IMR-90 (cell line): ENCODE data around the gene RNU1-3. TPM values are rescaled to one million over a fixed set of nuclear protein-coding genes. Genes with fewer than 3 reads are reported as not detected.
"Not testable (repeated sequence)": the region's sequence is repeated elsewhere in the genome, so short reads cannot be mapped to it uniquely, and the experiment has no call there.

ENCODE experiments used
- ATAC-seq: fragments of 200-7000 bp; cut with Tn5 transposase; 2 replicates; pipeline ENCODE4 v1.9.1; 2020; ENCODE audit warnings: low read depth, mild to moderate bottlenecking, moderate library complexity
- BruUV-seq: library from RNA; stranded (reverse); fragments of 400-500 nt; replicated peaks from 2 replicates; lab custom pipeline; 2021; lab: Mats Ljungman, UMichigan
- CTCF ChIA-PET: fragments of 300-600 bp; formaldehyde crosslinking; extraction: SDS; loops from one replicate; lab custom pipeline; 2021; ENCODE audit warnings: antibody characterized with exemption; lab: Yijun Ruan, JAX
- POLR2A ChIA-PET: fragments of 300-600 bp; sonication (Branson Sonifier 250); formaldehyde crosslinking; loops from one replicate; lab custom pipeline; 2022; ENCODE audit warnings: antibody characterized with exemption; ENCODE audit not compliant: unreplicated experiment; lab: Charles Lee
- DNase-seq: peaks from one replicate; pipeline ENCODE4 v3.0.0; 2013
- H2AFZ ChIP-seq: replicated peaks from 2 replicates; pipeline ENCODE3; 2013; ENCODE audit warnings: low read length, mild to moderate bottlenecking; ENCODE audit not compliant: poor library complexity
- H2AK5ac ChIP-seq: 2 replicates; pipeline ENCODE4 v1.6.1; 2013; ENCODE audit warnings: low read depth, low read length, inconsistent platforms
- H2AK9ac ChIP-seq: replicated peaks from 2 replicates; pipeline ENCODE3; 2013; ENCODE audit warnings: mild to moderate bottlenecking, low read depth, low read length, moderate library complexity; ENCODE audit not compliant: poor library complexity
- H2BK120ac ChIP-seq: 2 replicates; pipeline ENCODE4 v1.6.1; 2013; ENCODE audit warnings: low read depth, low read length, inconsistent platforms
- H2BK15ac ChIP-seq: 3 replicates; pipeline ENCODE4 v1.6.1; 2013; ENCODE audit warnings: low read depth, low read length, inconsistent platforms
- H2BK20ac ChIP-seq: 2 replicates; pipeline ENCODE4 v1.6.1; 2013; ENCODE audit warnings: low read depth, mild to moderate bottlenecking, inconsistent platforms, low read length, moderate library complexity
- H2BK5ac ChIP-seq: 2 replicates; pipeline ENCODE4 v1.6.1; 2013; ENCODE audit warnings: mild to moderate bottlenecking, low read depth, low read length, inconsistent platforms; ENCODE audit not compliant: poor library complexity, severe bottlenecking
- H3K14ac ChIP-seq: replicated peaks from 2 replicates; pipeline ENCODE4 v1.6.1; 2013; ENCODE audit warnings: low read depth, low read length, inconsistent platforms
- H3K18ac ChIP-seq: 2 replicates; pipeline ENCODE4 v1.6.1; 2013; ENCODE audit warnings: low read depth, low read length, control low read depth
- H3K23ac ChIP-seq: 2 replicates; pipeline ENCODE4 v1.6.1; 2013; ENCODE audit warnings: low read depth, low read length, inconsistent platforms
- H3K27ac ChIP-seq: 2 replicates; pipeline ENCODE4 v1.5.1; 2013; ENCODE audit warnings: mild to moderate bottlenecking, control low read depth, low read length; ENCODE audit not compliant: insufficient read depth
- H3K27me3 ChIP-seq: 2 replicates; pipeline ENCODE4 v1.6.1; 2013; ENCODE audit warnings: low read length; ENCODE audit not compliant: control insufficient read depth, insufficient read depth
- H3K36me3 ChIP-seq: 2 replicates; pipeline ENCODE4 v1.6.1; 2013; ENCODE audit warnings: low read length, mixed read lengths; ENCODE audit not compliant: control insufficient read depth, insufficient read depth
- H3K4ac ChIP-seq: 2 replicates; pipeline ENCODE4 v1.6.1; 2013; ENCODE audit warnings: low read depth, low read length, inconsistent platforms
- H3K4me1 ChIP-seq: 2 replicates; pipeline ENCODE4 v1.6.1; 2013; ENCODE audit warnings: low read length, mixed read lengths; ENCODE audit not compliant: control insufficient read depth, insufficient read depth
- H3K4me2 ChIP-seq: 2 replicates; pipeline ENCODE4 v1.6.1; 2013; ENCODE audit warnings: low read depth, mild to moderate bottlenecking, control low read depth, low read length, moderate library complexity
- H3K4me3 ChIP-seq: 2 replicates; pipeline ENCODE4 v1.5.1; 2013; ENCODE audit warnings: low read depth, mild to moderate bottlenecking, control low read depth, low read length, moderate library complexity; ENCODE audit not compliant: insufficient read depth
- H3K56ac ChIP-seq: 2 replicates; pipeline ENCODE4 v1.6.1; 2013; ENCODE audit warnings: low read length, inconsistent platforms; ENCODE audit not compliant: insufficient read depth; ENCODE audit errors: extremely low read depth
- H3K79me1 ChIP-seq, 2 experiments: 2 replicates each; pipeline ENCODE4 v1.6.1; 2013; ENCODE audit warnings: low read length in 2 of 2, inconsistent platforms in 1 of 2, low read depth in 1 of 2
- H3K9ac ChIP-seq: 2 replicates; pipeline ENCODE4 v1.6.1; 2013; ENCODE audit warnings: low read depth, low read length, control low read depth
- H3K9me1 ChIP-seq: 2 replicates; pipeline ENCODE4 v1.6.1; 2013; ENCODE audit warnings: low read length, inconsistent platforms; ENCODE audit not compliant: insufficient read depth
- H3K9me3 ChIP-seq: 2 replicates; pipeline ENCODE4 v1.6.1; 2013; ENCODE audit warnings: low read length; ENCODE audit not compliant: control insufficient read depth, insufficient read depth
- H4K20me1 ChIP-seq: 2 replicates; pipeline ENCODE4 v1.6.1; 2013; ENCODE audit warnings: low read length, inconsistent platforms; ENCODE audit not compliant: insufficient read depth
- H4K5ac ChIP-seq: 2 replicates; pipeline ENCODE4 v1.6.1; 2013; ENCODE audit warnings: mild to moderate bottlenecking, low read depth, low read length, control low read depth
- H4K8ac ChIP-seq, 2 experiments: 2 replicates each; pipeline ENCODE4 v1.6.1; 2013; ENCODE audit warnings: low read depth in 2 of 2, low read length in 2 of 2, control low read depth in 1 of 2, inconsistent platforms in 1 of 2
- H4K91ac ChIP-seq: 2 replicates; pipeline ENCODE4 v1.6.1; 2013; ENCODE audit warnings: low read depth, low read length, inconsistent platforms; ENCODE audit not compliant: insufficient read depth
- WGBS, 2 experiments: methylation state at CpG; one replicate each; pipeline versions ENCODE4 v1.1.5 to v1.1.7; 2013; ENCODE audit warnings: missing lambda C conversion rate in 2 of 2; ENCODE audit not compliant: insufficient read length in 1 of 2; ENCODE audit errors: extremely low coverage in 2 of 2; 5-methylcytosine and 5-hydroxymethylcytosine counted together
- dilution Hi-C: fragments of 300-500 bp; cut with HindIII; formaldehyde crosslinking; loops from one replicate; pipeline ENCODE4 v1.14.3; 2018; ENCODE audit warnings: low sequenced_read_pairs; ENCODE audit not compliant: unreplicated experiment
- in situ Hi-C: fragments of 300-500 bp; cut with MboI; formaldehyde crosslinking; loops from 3 replicates; pipeline ENCODE4 v1.14.3; 2019; ENCODE audit warnings: low sequenced_read_pairs, inconsistent platforms, mixed read lengths
- intact Hi-C: fragments of 100-400 bp; cut with micrococcal nuclease; formaldehyde crosslinking; loops from 2 replicates; pipeline ENCODE4 v1.10.0; 2022
- polyA plus RNA-seq, 3 experiments: library from polyadenylated mRNA; depleted of rRNA; stranded (reverse); fragments of >200 nt; gene quantifications; 2 replicates each; pipeline ENCODE4 v1.2.3, GENCODE V29; 2012; ENCODE audit warnings: low replicate concordance in 1 of 3
- total RNA-seq: library from RNA; depleted of rRNA; stranded (reverse); fragments of >200 nt; gene quantifications from 2 replicates; pipeline ENCODE4 v1.2.3, GENCODE V29; 2012

Gene RNU1-3
- total and polyA plus RNA-seq, 2 of the 4 experiments (the other 2 are of a cell fraction): under 0.01 TPM; not detected in 1

DNA sequence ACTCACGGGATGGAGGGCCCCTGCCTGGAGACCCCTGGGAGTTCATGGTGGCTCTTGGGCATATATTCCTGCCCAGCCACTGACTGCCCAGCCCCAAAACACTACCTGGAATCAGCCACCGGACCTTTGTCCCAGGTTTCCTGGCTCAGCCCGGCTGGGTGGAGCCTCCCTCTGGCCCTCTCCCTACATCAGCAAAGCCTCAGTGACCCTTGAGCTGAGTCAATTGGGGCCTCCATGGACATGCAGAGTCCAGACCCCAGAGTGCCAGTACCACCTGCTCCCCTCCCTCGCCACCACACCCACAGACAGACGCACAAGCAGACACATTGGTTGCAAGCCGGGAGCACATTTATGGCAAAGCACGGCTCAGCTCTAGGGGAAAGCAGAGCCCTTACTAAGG, 30.4 kb upstream of the RNU1-3 start:
- H4K8ac ChIP-seq, H3K23ac ChIP-seq, intact Hi-C loops, CTCF ChIA-PET, H3K4ac ChIP-seq, in situ Hi-C loops, H3K4me2 ChIP-seq, H3K18ac ChIP-seq, H3K4me3 ChIP-seq, H3K9me1 ChIP-seq, H3K9me3 ChIP-seq, POLR2A ChIA-PET, DNase-seq, H2BK120ac ChIP-seq, H3K14ac ChIP-seq, H2AK9ac ChIP-seq, ATAC-seq, H3K4me1 ChIP-seq, H3K27ac ChIP-seq, H4K20me1 ChIP-seq, H3K79me1 ChIP-seq, H2BK15ac ChIP-seq, H3K56ac ChIP-seq, H3K9ac ChIP-seq, H3K27me3 ChIP-seq, H2BK20ac ChIP-seq, BruUV-seq, H2AFZ ChIP-seq, H4K5ac ChIP-seq, H2AK5ac ChIP-seq, H4K91ac ChIP-seq, dilution Hi-C loops, H3K36me3 ChIP-seq, H2BK5ac ChIP-seq: not testable (repeated sequence)
- no CpG with 5 or more reads among the region's 7 CpGs for WGBS, 2 experiments

DNA sequence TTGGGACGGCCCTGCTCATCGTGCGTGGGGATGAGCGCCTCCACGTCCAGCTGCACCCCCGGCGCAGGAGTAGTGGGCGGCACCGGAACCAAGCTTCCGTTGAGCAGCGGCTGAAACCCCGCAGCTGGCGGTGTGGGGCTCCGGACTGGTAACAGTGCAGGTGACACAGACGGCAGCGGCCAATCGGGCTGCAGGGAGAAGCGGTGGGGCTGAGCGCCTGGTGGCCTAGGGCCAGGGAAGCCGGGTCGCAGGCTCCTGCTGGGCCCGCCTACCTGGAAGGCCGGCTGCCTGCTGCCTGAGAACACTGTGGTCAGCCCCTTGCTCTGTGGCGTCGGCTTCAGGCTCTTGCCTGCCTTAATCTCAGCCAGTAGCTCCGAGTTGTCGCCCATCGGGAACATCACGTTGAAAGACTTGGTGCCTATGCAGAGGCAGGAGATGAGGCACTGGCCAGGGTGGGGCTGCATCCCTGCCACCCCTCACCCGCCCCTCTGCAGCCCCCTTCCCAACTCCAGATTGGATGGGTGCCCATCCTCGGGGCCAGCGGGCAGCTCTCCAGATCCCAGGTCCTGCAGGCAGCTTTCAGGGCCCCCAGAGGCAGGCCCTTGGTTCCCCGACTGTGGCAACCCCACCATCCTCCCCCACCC, 29.9 kb upstream of the RNU1-3 start:
- intact Hi-C loops, H4K20me1 ChIP-seq, H2BK120ac ChIP-seq, H3K27me3 ChIP-seq, H3K14ac ChIP-seq, H2BK15ac ChIP-seq, H3K79me1 ChIP-seq, H2BK5ac ChIP-seq, H3K18ac ChIP-seq, H4K91ac ChIP-seq, ATAC-seq, H4K8ac ChIP-seq, BruUV-seq, H3K27ac ChIP-seq, H3K56ac ChIP-seq, H2AK5ac ChIP-seq, CTCF ChIA-PET, H2BK20ac ChIP-seq, H2AFZ ChIP-seq, H3K4me1 ChIP-seq, H3K9ac ChIP-seq, H3K4ac ChIP-seq, H3K36me3 ChIP-seq, H3K9me1 ChIP-seq, H3K9me3 ChIP-seq, DNase-seq, H2AK9ac ChIP-seq, H3K4me3 ChIP-seq, in situ Hi-C loops, dilution Hi-C loops, H3K4me2 ChIP-seq, H3K23ac ChIP-seq, H4K5ac ChIP-seq: not testable (repeated sequence)
- 2% methylated on average over 7 of the region's 33 CpGs; no CpG with 5 or more reads in 1 of the 2 experiments for whole genome bisulfite sequencing, 2 experiments
- POLR2A ChIA-PET: interaction anchor here (0.6 kb wide), 1 partner anchor 20 kb away, joined by 4 read pairs; no protein-coding TSS in a partner anchor
